HT1080 (cell line): ENCODE data around the gene IL2. TPM values are rescaled to one million over a fixed set of nuclear protein-coding genes. Genes with fewer than 3 reads are reported as not detected.

Experiments
- total RNA-seq: library from RNA; depleted of rRNA; stranded (reverse); fragments of >200 nt; shearing (Covaris generic); gene quantifications from 2 replicates; pipeline ENCODE4 v1.2.3, GENCODE V29; 2014; rRNA removed

Gene IL2
- total RNA-seq, 1 experiment from 2014 or later, result not detected

Other genes with a start within 250 kb of the IL2 start
- gene ADAD1, start 77.7 kb downstream of the IL2 start, total RNA-seq, result not detected in 2 replicates
- not detected in 2 replicates for gene IL21, start 164.3 kb upstream of the IL2 start, total RNA-seq